Measurements from ENCODE around the gene ZFX.

Gene ZFX

DNA sequence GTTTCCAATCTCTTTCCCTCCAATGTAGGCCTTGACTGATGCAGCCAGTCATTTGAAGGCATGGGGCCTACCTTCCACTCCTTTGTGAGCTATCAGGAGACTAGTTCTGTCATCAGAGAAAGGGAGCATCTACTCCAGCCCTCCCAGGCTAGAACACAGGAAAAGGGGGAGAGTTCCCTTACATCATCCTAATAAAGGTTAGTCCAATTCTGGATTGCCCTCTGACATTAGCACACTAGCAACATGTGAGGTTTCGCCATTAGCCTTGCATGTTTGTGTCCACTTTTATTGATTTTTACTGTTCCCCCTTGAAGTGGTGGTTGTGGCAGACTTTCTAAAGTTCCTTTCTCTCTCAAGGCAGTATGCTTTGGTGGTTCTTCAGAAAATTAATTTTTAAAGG lies 67.3 kb downstream of the ZFX start:
- no peak overlapping the region for H2BK120ac ChIP-seq (ENCODE audit: insufficient read depth, low read length, poor library complexity)
- WGBS (ENCODE audit: extremely low coverage, insufficient coverage, insufficient read length): no CpG with 5 or more reads among the region's 1 CpG
- DNase-seq: no peak

DNA sequence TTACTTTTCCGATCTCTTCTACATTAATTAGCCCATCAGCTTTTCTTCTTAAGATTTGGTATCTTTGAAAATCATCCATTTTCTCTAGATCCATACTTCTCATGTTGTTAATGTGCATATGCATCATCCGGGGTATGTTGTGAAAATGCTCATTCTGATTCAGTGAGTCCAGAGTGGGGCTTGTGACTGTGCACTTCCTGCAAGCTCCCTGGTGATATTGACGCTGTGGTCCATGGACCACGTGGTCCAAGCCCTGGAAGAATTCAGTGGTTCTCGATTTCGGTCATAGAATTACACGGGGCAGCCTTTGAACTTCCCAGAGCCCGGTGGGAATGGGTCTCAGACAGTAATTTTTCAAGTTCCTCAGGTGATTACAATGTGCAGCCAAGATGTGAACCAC lies 69.8 kb downstream of the ZFX start:
- Histone ChIP-seq H2BK5ac (ENCODE audit: low read depth, low read length, poor library complexity) (no peak overlapping the region), H3K9me3 (ENCODE audit: insufficient read depth, low read depth, low read length) (no peaks in the 10 kb centered on the region)
- WGBS (ENCODE audit: extremely low coverage, insufficient coverage, insufficient read length): no CpG with 5 or more reads among the region's 8 CpGs

More for the DNA sequence above, 67.3 kb downstream of the ZFX start:
- Histone ChIP-seq H3K27ac (ENCODE audit: low read depth, low read length) (no peak overlapping the region), H2BK12ac (ENCODE audit: low read length) (no peak overlapping the region), H3K9me3 (ENCODE audit: insufficient read depth, low read depth, low read length) (no peaks in the 10 kb centered on the region), H4K12ac (ENCODE audit: low read depth, low read length) (no peak overlapping the region), H3K79me1 (ENCODE audit: low read length) (no peaks in the 10 kb centered on the region), H3K14ac (ENCODE audit: low read length) (no peak overlapping the region), H3K18ac (ENCODE audit: low read length) (no peak overlapping the region), H3K36me3 (ENCODE audit: control insufficient read depth in 1 of 2, insufficient read depth in 2 of 2, low read length in 2 of 2) (no peaks in the 10 kb centered on the region), H3K4me3 (ENCODE audit: low read depth, low read length) (no peak overlapping the region), H4K8ac (ENCODE audit: low read depth, low read length) (no peak overlapping the region), H3K4ac (ENCODE audit: low read depth, low read length) (no peak overlapping the region), H4K91ac (ENCODE audit: low read depth, low read length) (no peak overlapping the region), H3K27me3 (ENCODE audit: insufficient read depth, low read length) (no peaks in the 10 kb centered on the region), H3K4me1 (ENCODE audit: control insufficient read depth in 1 of 2, insufficient read depth in 2 of 2, low read length in 2 of 2) (no peaks in the 10 kb centered on the region), H2AFZ (ENCODE audit: insufficient read depth, low read length, poor library complexity) (no peak overlapping the region), H2AK5ac (ENCODE audit: low read length) (no peak overlapping the region), H3K4me2 (ENCODE audit: low read length) (no peak overlapping the region), H3K79me2 (ENCODE audit: control insufficient read depth, insufficient read depth, low read length, poor library complexity) (no peaks in the 10 kb centered on the region), H2BK5ac (ENCODE audit: low read depth, low read length, poor library complexity) (no peak overlapping the region), H3K9ac (ENCODE audit: low read length) (no peak overlapping the region), H3K23ac (ENCODE audit: low read length) (no peak overlapping the region)

GRCh38 chrX:24221872-24222271 lies 72.3 kb downstream of the ZFX start:
- no peak overlapping the region for H3K27ac ChIP-seq (ENCODE audit: low read depth, low read length)
- WGBS (ENCODE audit: extremely low coverage, insufficient coverage, insufficient read length): no CpG with 5 or more reads among the region's 5 CpGs
- no peak overlapping the region for H3K4ac ChIP-seq (ENCODE audit: low read depth, low read length)

More for the DNA sequence above, 69.8 kb downstream of the ZFX start:
- Histone ChIP-seq H3K23ac (ENCODE audit: low read length) (no peak overlapping the region), H3K79me1 (ENCODE audit: low read length) (no peaks in the 10 kb centered on the region), H3K4ac (ENCODE audit: low read depth, low read length) (no peak overlapping the region), H4K8ac (ENCODE audit: low read depth, low read length) (no peak overlapping the region), H3K27me3 (ENCODE audit: insufficient read depth, low read length) (no peaks in the 10 kb centered on the region), H3K14ac (ENCODE audit: low read length) (no peak overlapping the region), H3K4me1 (ENCODE audit: control insufficient read depth in 1 of 2, insufficient read depth in 2 of 2, low read length in 2 of 2) (no peaks in the 10 kb centered on the region), H3K4me3 (ENCODE audit: low read depth, low read length) (no peak overlapping the region), H4K12ac (ENCODE audit: low read depth, low read length) (no peak overlapping the region), H3K27ac (ENCODE audit: low read depth, low read length) (no peak overlapping the region), H3K18ac (ENCODE audit: low read length) (no peak overlapping the region), H3K36me3 (ENCODE audit: control insufficient read depth in 1 of 2, insufficient read depth in 2 of 2, low read length in 2 of 2) (no peaks in the 10 kb centered on the region), H2BK120ac (ENCODE audit: insufficient read depth, low read length, poor library complexity) (no peak overlapping the region), H2BK12ac (ENCODE audit: low read length) (no peak overlapping the region), H3K79me2 (ENCODE audit: control insufficient read depth, insufficient read depth, low read length, poor library complexity) (no peaks in the 10 kb centered on the region), H3K4me2 (ENCODE audit: low read length) (no peak overlapping the region), H3K9ac (ENCODE audit: low read length) (no peak overlapping the region), H4K91ac (ENCODE audit: low read depth, low read length) (no peak overlapping the region), H2AFZ (ENCODE audit: insufficient read depth, low read length, poor library complexity) (no peak overlapping the region), H2AK5ac (ENCODE audit: low read length) (no peak overlapping the region)
- DNase-seq: no peak

GRCh38 chrX:24225265-24225664 lies 75.7 kb downstream of the ZFX start:
- H3K4me1 ChIP-seq (ENCODE audit: control insufficient read depth in 1 of 2, insufficient read depth in 2 of 2, low read length in 2 of 2): no peaks in the 10 kb centered on the region
- H3K23ac ChIP-seq (ENCODE audit: low read length): no peak overlapping the region
- H4K12ac ChIP-seq (ENCODE audit: low read depth, low read length): no peak overlapping the region
- no peak overlapping the region for H2BK120ac ChIP-seq (ENCODE audit: insufficient read depth, low read length, poor library complexity)
- H2BK5ac ChIP-seq (ENCODE audit: low read depth, low read length, poor library complexity): no peak overlapping the region
- no peaks in the 10 kb centered on the region for H3K27me3 ChIP-seq (ENCODE audit: insufficient read depth, low read length)
- H3K4me3 ChIP-seq (ENCODE audit: low read depth, low read length): no peak overlapping the region
- no peak for DNase-seq
- no peak overlapping the region for H2AK5ac ChIP-seq (ENCODE audit: low read length)
- no peak overlapping the region for H4K91ac ChIP-seq (ENCODE audit: low read depth, low read length)
- no peak overlapping the region for H2AFZ ChIP-seq (ENCODE audit: insufficient read depth, low read length, poor library complexity)
- H3K9me3 ChIP-seq (ENCODE audit: insufficient read depth, low read depth, low read length): no peaks in the 10 kb centered on the region
- H3K27ac ChIP-seq (ENCODE audit: low read depth, low read length): no peak overlapping the region
- no peak overlapping the region for H3K4ac ChIP-seq (ENCODE audit: low read depth, low read length)
- H3K79me2 ChIP-seq (ENCODE audit: control insufficient read depth, insufficient read depth, low read length, poor library complexity): no peaks in the 10 kb centered on the region
- H4K8ac ChIP-seq (ENCODE audit: low read depth, low read length): no peak overlapping the region
- no peak overlapping the region for H3K18ac ChIP-seq (ENCODE audit: low read length)
- H2BK12ac ChIP-seq (ENCODE audit: low read length): no peak overlapping the region
- H3K36me3 ChIP-seq (ENCODE audit: control insufficient read depth in 1 of 2, insufficient read depth in 2 of 2, low read length in 2 of 2): no peaks in the 10 kb centered on the region
- H3K4me2 ChIP-seq (ENCODE audit: low read length): no peak overlapping the region
- H3K14ac ChIP-seq (ENCODE audit: low read length): no peak overlapping the region
- no peaks in the 10 kb centered on the region for H3K79me1 ChIP-seq (ENCODE audit: low read length)
- H3K9ac ChIP-seq (ENCODE audit: low read length): no peak overlapping the region

More at GRCh38 chrX:24221872-24222271, 72.3 kb downstream of the ZFX start:
- Histone ChIP-seq H3K9ac (ENCODE audit: low read length) (no peak overlapping the region), H4K12ac (ENCODE audit: low read depth, low read length) (no peak overlapping the region), H3K79me1 (ENCODE audit: low read length) (no peaks in the 10 kb centered on the region), H3K4me1 (ENCODE audit: control insufficient read depth in 1 of 2, insufficient read depth in 2 of 2, low read length in 2 of 2) (no peaks in the 10 kb centered on the region), H3K9me3 (ENCODE audit: insufficient read depth, low read depth, low read length) (no peaks in the 10 kb centered on the region), H4K91ac (ENCODE audit: low read depth, low read length) (no peak overlapping the region), H3K23ac (ENCODE audit: low read length) (no peak overlapping the region), H2BK12ac (ENCODE audit: low read length) (no peak overlapping the region), H3K14ac (ENCODE audit: low read length) (no peak overlapping the region), H4K8ac (ENCODE audit: low read depth, low read length) (no peak overlapping the region), H3K27me3 (ENCODE audit: insufficient read depth, low read length) (no peaks in the 10 kb centered on the region), H2AFZ (ENCODE audit: insufficient read depth, low read length, poor library complexity) (no peak overlapping the region), H3K36me3 (ENCODE audit: control insufficient read depth in 1 of 2, insufficient read depth in 2 of 2, low read length in 2 of 2) (no peaks in the 10 kb centered on the region), H2BK120ac (ENCODE audit: insufficient read depth, low read length, poor library complexity) (no peak overlapping the region), H3K4me3 (ENCODE audit: low read depth, low read length) (no peak overlapping the region), H2AK5ac (ENCODE audit: low read length) (no peak overlapping the region), H3K18ac (ENCODE audit: low read length) (no peak overlapping the region), H3K4me2 (ENCODE audit: low read length) (no peak overlapping the region), H3K79me2 (ENCODE audit: control insufficient read depth, insufficient read depth, low read length, poor library complexity) (no peaks in the 10 kb centered on the region), H2BK5ac (ENCODE audit: low read depth, low read length, poor library complexity) (no peak overlapping the region)
- DNase-seq: no peak

Data from trophoblast cell (in vitro differentiated cells and primary cell).